Glutamatergic neuron (in vitro differentiated cells): ENCODE data around the gene ZNF683. TPM values are rescaled to one million over a fixed set of nuclear protein-coding genes. Genes with fewer than 3 reads are reported as not detected.

Experiments used
- DNase-seq: peaks from one replicate; pipeline ENCODE4 v3.0.0; 2022
- H3K27ac Mint-ChIP-seq: one replicate; pipeline ENCODE4 v1.8.0; 2020; ENCODE audit warnings: mild to moderate bottlenecking, mixed read lengths, inconsistent platforms; ENCODE audit not compliant: unreplicated experiment
- H3K27me3 Mint-ChIP-seq: one replicate; pipeline ENCODE4 v1.8.0; 2020; ENCODE audit warnings: mild to moderate bottlenecking, moderate library complexity, mixed read lengths, inconsistent platforms; ENCODE audit not compliant: unreplicated experiment
- H3K36me3 Mint-ChIP-seq: one replicate; pipeline ENCODE4 v1.8.0; 2020; ENCODE audit warnings: mild to moderate bottlenecking, mixed read lengths, inconsistent platforms; ENCODE audit not compliant: unreplicated experiment
- H3K4me1 Mint-ChIP-seq: one replicate; pipeline ENCODE4 v1.8.0; 2020; ENCODE audit warnings: mild to moderate bottlenecking, low read depth, mixed read lengths, inconsistent platforms; ENCODE audit not compliant: unreplicated experiment
- H3K4me3 Mint-ChIP-seq: one replicate; pipeline ENCODE4 v1.8.0; 2020; ENCODE audit warnings: mild to moderate bottlenecking, mixed read lengths, inconsistent platforms; ENCODE audit not compliant: unreplicated experiment
- H3K9me3 Mint-ChIP-seq: one replicate; pipeline ENCODE4 v1.8.0; 2020; ENCODE audit warnings: mild to moderate bottlenecking, moderate library complexity, mixed read lengths, inconsistent platforms; ENCODE audit not compliant: unreplicated experiment
- total RNA-seq: library from RNA; stranded (reverse); fragmentation: NEBNext Ultra II Directional; extraction: Animal tissue kit (Norgen Biotek cat#: 25700); gene quantifications from one replicate; pipeline ENCODE4 v1.2.1, GENCODE V29; 2021; ENCODE audit not compliant: unreplicated experiment
- TF ChIP-seq, protein P1 (sequence below): fragments of 200-600 bp; sonication (generic); IDR thresholded peaks from one replicate; pipeline ENCODE4 v1.5.0; 2021; ENCODE audit not compliant: partially characterized antibody, unreplicated experiment

ZNF683 gene
- total RNA-seq, 1 donor from 2014 or later = not detected

DNA sequence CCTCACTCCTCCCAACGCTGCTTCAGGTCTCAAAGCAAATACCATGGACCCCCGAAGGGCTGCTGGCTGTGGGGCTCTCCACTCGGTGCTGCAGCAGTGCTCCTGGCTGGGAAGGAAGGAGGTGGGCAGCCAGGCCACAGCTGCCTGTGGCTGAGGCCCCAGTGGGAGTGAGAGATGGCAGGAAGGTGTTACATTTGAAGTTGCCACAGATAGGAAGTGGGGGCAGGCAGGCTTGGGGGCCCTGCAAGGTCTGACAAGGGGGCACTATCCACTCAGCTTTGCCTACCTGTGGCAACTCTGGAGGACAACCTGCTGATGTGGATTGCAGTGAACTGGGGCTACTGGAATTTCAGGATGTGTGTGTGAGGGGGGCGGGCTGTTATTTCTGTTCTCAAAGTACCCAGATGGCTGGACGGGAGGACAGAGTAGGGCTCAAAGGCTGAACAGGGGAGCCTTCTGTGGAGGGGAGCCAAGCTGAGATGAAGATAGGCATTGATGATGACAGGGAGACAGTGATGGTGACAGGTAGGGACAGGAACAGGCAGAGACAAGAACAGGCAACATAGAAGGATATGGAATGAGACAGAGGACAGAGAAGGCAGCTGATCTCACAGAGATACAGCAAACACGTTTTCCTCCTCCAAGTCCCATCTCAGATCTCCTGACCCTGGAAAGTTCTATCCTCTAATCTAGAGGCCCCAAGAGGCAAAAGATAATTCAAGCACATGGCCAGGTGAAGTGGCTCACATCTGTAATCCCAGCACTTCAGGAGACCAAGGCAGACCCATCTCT is 1.8 kb downstream of the ZNF683 start:
- Mint-ChIP-seq H3K4me3 (no peak overlapping the region), H3K4me1 (no peaks in the 10 kb centered on the region), H3K27me3 (peaks cover 7% of the 10 kb centered on the region), H3K9me3 (peaks cover 4% of the 10 kb centered on the region), H3K27ac (no peak overlapping the region), H3K36me3 (no peaks in the 10 kb centered on the region)
- TF ChIP-seq, protein P1, sequence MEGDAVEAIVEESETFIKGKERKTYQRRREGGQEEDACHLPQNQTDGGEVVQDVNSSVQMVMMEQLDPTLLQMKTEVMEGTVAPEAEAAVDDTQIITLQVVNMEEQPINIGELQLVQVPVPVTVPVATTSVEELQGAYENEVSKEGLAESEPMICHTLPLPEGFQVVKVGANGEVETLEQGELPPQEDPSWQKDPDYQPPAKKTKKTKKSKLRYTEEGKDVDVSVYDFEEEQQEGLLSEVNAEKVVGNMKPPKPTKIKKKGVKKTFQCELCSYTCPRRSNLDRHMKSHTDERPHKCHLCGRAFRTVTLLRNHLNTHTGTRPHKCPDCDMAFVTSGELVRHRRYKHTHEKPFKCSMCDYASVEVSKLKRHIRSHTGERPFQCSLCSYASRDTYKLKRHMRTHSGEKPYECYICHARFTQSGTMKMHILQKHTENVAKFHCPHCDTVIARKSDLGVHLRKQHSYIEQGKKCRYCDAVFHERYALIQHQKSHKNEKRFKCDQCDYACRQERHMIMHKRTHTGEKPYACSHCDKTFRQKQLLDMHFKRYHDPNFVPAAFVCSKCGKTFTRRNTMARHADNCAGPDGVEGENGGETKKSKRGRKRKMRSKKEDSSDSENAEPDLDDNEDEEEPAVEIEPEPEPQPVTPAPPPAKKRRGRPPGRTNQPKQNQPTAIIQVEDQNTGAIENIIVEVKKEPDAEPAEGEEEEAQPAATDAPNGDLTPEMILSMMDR = no peak
- no peak for DNase-seq

DNA sequence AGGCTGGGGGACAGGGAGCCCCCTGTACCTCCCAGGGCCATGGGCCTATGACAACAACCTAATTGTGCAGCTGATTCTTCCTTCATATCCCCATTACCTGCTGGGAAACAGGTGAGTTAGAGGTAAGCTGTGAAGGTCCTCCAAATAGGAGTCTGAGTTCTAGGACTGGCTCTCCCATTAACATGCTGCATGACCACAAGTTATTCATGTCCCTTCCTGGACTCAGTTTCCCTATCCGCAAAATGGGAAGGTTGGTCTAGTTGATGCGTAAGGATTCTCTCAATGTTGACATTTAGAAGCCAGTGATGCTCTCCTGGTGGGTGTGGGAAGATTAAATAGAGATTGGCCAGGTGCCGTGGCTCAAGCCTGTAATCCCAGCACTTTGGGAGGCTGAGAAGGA is 4.1 kb downstream of the ZNF683 start:
- TF ChIP-seq, protein P1 = no peak
- Mint-ChIP-seq H3K4me1 (no peaks in the 10 kb centered on the region), H3K9me3 (peaks cover 3% of the 10 kb centered on the region), H3K27me3 (no peaks in the 10 kb centered on the region), H3K27ac (no peak overlapping the region), H3K4me3 (no peak overlapping the region), H3K36me3 (no peaks in the 10 kb centered on the region)
- DNase-seq = no peak

DNA sequence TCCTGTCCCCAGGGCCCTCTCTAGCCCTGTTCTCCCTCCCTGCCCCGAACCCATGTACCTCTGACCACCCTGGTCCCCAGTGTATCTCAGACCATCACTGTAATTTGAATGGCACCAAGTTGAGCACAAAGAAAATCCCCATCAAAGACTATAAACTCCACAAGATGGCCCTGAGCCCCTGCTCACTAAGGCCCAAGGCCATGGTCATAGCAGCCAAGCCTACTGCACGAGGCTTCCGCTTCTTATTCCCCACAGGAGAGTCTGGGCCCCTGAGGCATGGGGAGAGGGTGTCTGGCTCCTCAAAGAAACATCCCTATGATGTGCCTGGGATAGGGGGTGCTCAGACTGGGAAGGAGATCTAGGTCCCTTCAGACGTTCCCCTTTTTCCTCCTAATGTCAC is 4.5 kb downstream of the ZNF683 start:
- TF ChIP-seq, protein P1 = no peak
- H3K36me3 Mint-ChIP-seq = no peaks in the 10 kb centered on the region
- H3K27me3 Mint-ChIP-seq = no peaks in the 10 kb centered on the region
- no peak overlapping the region for H3K4me3 Mint-ChIP-seq
- no peaks in the 10 kb centered on the region for H3K4me1 Mint-ChIP-seq
- no peak for DNase-seq
- H3K27ac Mint-ChIP-seq = no peak overlapping the region
- peaks cover 3% of the 10 kb centered on the region for H3K9me3 Mint-ChIP-seq

DNA sequence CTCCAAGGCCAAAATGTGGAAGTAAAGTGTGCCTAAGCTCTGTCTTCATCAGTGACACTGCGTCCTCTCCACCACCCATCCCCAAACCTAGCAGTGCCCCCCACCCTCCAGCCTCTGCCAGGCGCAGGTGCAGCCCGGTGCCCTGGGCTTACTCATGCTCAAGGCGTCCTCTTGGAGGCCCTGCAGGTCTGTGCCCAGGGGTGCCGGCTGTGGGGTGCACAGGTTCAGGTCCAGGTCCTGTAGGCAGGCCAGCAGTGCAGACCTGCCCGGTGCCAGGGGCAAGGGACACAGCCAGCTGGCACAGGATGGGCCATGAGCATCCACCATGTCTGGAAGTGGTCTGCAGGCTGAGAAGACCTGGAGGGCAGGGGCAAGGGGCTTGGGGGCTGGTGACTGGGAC is 5.1 kb downstream of the ZNF683 start:
- Mint-ChIP-seq H3K9me3 (peaks cover 3% of the 10 kb centered on the region), H3K4me1 (no peaks in the 10 kb centered on the region), H3K36me3 (no peaks in the 10 kb centered on the region), H3K27ac (no peak overlapping the region), H3K4me3 (no peak overlapping the region), H3K27me3 (peaks cover 3% of the 10 kb centered on the region)
- TF ChIP-seq, protein P1 = no peak
- no peak for DNase-seq

DNA sequence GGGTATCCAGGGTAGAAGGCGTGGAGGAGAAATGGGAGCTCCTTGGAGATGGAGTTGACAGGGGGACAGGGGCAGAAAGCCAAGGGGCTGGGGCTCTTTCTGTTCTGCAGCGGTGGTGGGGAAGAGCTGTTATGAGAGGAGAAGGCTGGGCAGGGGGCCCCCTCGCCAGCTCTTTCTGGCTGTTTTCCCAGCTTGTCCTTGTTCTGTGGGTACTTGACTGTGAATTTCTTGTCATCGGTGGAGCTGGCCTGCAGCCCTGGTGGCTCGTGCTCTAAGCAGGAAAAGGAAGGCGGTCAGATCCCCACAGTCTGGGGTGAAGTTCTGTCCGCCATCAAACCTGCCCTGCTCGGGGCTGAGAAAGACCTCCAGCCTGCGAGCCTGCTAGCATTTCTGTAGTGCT is 7.6 kb downstream of the ZNF683 start:
- no peak for DNase-seq
- Mint-ChIP-seq H3K4me1 (peaks cover 6% of the 10 kb centered on the region), H3K36me3 (no peaks in the 10 kb centered on the region), H3K9me3 (peaks cover 3% of the 10 kb centered on the region), H3K4me3 (no peak overlapping the region), H3K27me3 (peaks cover 10% of the 10 kb centered on the region), H3K27ac (no peak overlapping the region)
- TF ChIP-seq, protein P1 = no peak
